Gastrocnemius medialis (tissue), 4 donors: ENCODE measurements around the gene CX3CL1.

ENCODE experiments used
- POLR2A ChIP-seq, 2 donors: fragments of 450-650 bp; IDR thresholded peaks; one replicate each; pipeline ENCODE4 v1.6.1; 2017; ENCODE audit warnings: antibody characterized with exemption in 2 of 2, mild to moderate bottlenecking in 2 of 2, moderate library complexity in 2 of 2
- TF ChIP-seq, protein P1 (sequence below), 5 experiments: fragments of 450-650 bp in 3 of 5; fragments of 200-600 bp in 2 of 5; sonication (generic) in 2 of 5; IDR thresholded peaks in 4 of 5; conservative IDR thresholded peaks in 1 of 5; 1 replicate in 4 of 5; 2 replicates in 1 of 5; pipeline ENCODE4 v1.5.1; 2016 to 2019; ENCODE audit warnings: antibody characterized with exemption in 5 of 5, mild to moderate bottlenecking in 3 of 5, moderate library complexity in 3 of 5

DNA sequence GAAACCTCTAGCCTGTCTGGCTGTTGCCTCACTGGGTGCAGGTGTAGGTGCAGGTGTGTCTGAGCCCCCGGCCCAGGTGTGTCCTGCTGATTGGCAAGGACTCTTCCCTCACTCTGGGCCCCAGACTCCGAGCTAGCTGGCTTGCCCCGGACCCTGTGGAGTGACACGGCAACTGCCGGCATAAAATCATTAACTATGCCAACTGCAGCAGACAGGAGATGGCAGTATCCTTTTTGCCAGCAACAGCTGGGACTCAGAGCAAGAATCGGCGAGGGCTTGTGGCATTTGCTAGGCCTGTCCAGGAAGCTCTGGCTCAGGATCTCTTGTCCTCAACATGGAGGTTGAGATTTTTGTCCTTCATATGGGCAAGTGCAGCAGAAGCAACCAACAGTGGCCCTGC, 54.1 kb downstream of the CX3CL1 start:
- TF ChIP-seq, protein P1, sequence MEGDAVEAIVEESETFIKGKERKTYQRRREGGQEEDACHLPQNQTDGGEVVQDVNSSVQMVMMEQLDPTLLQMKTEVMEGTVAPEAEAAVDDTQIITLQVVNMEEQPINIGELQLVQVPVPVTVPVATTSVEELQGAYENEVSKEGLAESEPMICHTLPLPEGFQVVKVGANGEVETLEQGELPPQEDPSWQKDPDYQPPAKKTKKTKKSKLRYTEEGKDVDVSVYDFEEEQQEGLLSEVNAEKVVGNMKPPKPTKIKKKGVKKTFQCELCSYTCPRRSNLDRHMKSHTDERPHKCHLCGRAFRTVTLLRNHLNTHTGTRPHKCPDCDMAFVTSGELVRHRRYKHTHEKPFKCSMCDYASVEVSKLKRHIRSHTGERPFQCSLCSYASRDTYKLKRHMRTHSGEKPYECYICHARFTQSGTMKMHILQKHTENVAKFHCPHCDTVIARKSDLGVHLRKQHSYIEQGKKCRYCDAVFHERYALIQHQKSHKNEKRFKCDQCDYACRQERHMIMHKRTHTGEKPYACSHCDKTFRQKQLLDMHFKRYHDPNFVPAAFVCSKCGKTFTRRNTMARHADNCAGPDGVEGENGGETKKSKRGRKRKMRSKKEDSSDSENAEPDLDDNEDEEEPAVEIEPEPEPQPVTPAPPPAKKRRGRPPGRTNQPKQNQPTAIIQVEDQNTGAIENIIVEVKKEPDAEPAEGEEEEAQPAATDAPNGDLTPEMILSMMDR (IDR thresholded peaks at IDR 0.05 in 4 of 5, conservative IDR thresholded peaks at IDR 0.05 in 1 of 5), result no peak
- TF ChIP-seq POLR2A (IDR thresholded peaks at IDR 0.05), result no peak
